Right lobe of liver (tissue), 6 donors: Measurements from ENCODE around the gene HLA-DPA1. TPM values are rescaled to one million over a fixed set of nuclear protein-coding genes. Genes with fewer than 3 reads are reported as not detected.
A peak's percentile ranks its signal among the peaks of the same experiment; 100 is the strongest.

Experiments used
- ATAC-seq, 4 donors: fragments of 200-7000 bp; cut with Tn5 transposase; one replicate each; pipeline ENCODE4 v1.9.1; 2020; ENCODE audit warnings: mild to moderate bottlenecking in 4 of 4, moderate library complexity in 4 of 4
- DNase-seq, 3 donors: peaks; one replicate each; pipeline ENCODE4 v3.0.0-alpha.2; 2020
- H3K27ac ChIP-seq, 3 donors: fragments of 200-600 bp; one replicate each; pipeline ENCODE4 v1.8.0; 2022
- H3K27me3 ChIP-seq, 2 donors: fragments of 200-600 bp; one replicate each; pipeline ENCODE4 v1.8.0; 2022
- H3K36me3 ChIP-seq, 4 donors: fragments of 200-600 bp; sonication (generic) in 1 of 4; one replicate each; pipeline versions ENCODE4 v1.5.1 to v1.8.0; 2017 to 2022; ENCODE audit warnings: control low read depth in 1 of 4
- H3K4me1 ChIP-seq, 4 donors: fragments of 200-600 bp; sonication (generic) in 1 of 4; one replicate each; pipeline versions ENCODE4 v1.5.1 to v1.8.0; 2017 to 2022; ENCODE audit warnings: control low read depth in 1 of 4
- H3K4me3 ChIP-seq, 3 donors: fragments of 200-600 bp; one replicate each; pipeline ENCODE4 v1.8.0; 2022
- H3K9me3 ChIP-seq, 4 donors: fragments of 200-600 bp; sonication (generic) in 1 of 4; one replicate each; pipeline versions ENCODE4 v1.5.1 to v1.8.0; 2017 to 2022; ENCODE audit warnings: control low read depth in 1 of 4
- CTCF ChIP-seq, 4 donors: fragments of 200-600 bp in 3 of 4; fragments of 450-650 bp in 1 of 4; IDR thresholded peaks; one replicate each; pipeline versions ENCODE4 v1.5.1 to v1.8.0; 2016 to 2022; ENCODE audit warnings: antibody characterized with exemption in 4 of 4, mild to moderate bottlenecking in 2 of 4
- POLR2A ChIP-seq: fragments of 450-650 bp; IDR thresholded peaks from one replicate; pipeline ENCODE4 v1.6.1; 2017; ENCODE audit warnings: antibody characterized with exemption, mild to moderate bottlenecking
- WGBS: methylation state at CpG from one replicate; pipeline ENCODE4 v1.1.6; 2018; ENCODE audit warnings: low coverage, low lambda C conversion rate; ENCODE audit not compliant: insufficient coverage; ENCODE audit errors: missing lambda C conversion rate; 5-methylcytosine and 5-hydroxymethylcytosine counted together
- intact Hi-C, 2 donors: fragments of 100-400 bp; cut with DNase I; formaldehyde crosslinking; loops; one replicate each; pipeline versions ENCODE4 v1.11.2 to v1.14.1; 2022
- total RNA-seq, 6 experiments: library from RNA; depleted of rRNA in 2 of 6; stranded (reverse); fragments of >200 nt in 2 of 6; fragmentation: NEBNext Ultra II Directional in 3 of 6; extraction: Animal tissue kit (Norgen Biotek cat#: 25700) in 3 of 6; gene quantifications; one replicate each; pipeline versions ENCODE4 v1.1.0 to v1.2.4, GENCODE V29; 2016 to 2023
- donor health status: DM: no; HTN: yes; CAD: no.
- donor health status: DM: no; HTN: no; CAD: no.
- donor health status: DM: no; HTN: no; CAD: no.
- donor health status: DM: no; HTN: yes; CAD: no.
- donor health status: DM: no; HTN: yes; CAD: no.

The HLA-DPA1 gene
- total RNA-seq, 6 experiments from 2014 or later = 10.0 to 74.8 (median 26.3) TPM

GRCh38 chr6:33088258-33088930 lies 14.9 kb upstream of the HLA-DPA1 start:
- intact Hi-C loops = no loop called here
- TF ChIP-seq POLR2A (no peak), CTCF (IDR thresholded peaks at IDR 0.05) (no peak)

DNA sequence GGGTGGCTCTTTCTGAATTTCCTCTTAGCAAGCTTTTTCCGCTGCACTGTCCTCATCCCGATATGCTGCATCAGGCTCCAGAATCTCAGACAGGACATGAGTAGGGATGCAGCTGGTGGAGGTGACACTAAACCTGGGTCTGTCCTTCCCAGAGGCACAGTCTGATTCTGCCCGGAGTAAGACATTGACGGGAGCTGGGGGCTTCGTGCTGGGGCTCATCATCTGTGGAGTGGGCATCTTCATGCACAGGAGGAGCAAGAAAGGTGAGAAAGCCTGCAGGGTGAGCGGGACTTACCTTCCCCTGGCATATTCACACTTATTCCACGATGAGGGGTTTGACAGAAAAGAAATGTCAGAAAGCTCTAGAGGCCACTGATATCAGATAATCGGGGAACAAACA lies 12.2 kb upstream of the HLA-DPA1 start:
- intact Hi-C loops = no loop called here
- H3K4me3 ChIP-seq = no peak overlapping the region
- no peak for ATAC-seq
- 41% methylated on average over 4 of the region's 8 CpGs for WGBS
- no peak overlapping the region for H3K27ac ChIP-seq
- no peaks in the 10 kb centered on the region for H3K36me3 ChIP-seq
- no peak for DNase-seq
- H3K4me1 ChIP-seq = no peaks in the 10 kb centered on the region
- no peak for TF ChIP-seq CTCF (IDR thresholded peaks at IDR 0.05)
- TF ChIP-seq POLR2A = no peak
- no peaks in the 10 kb centered on the region for H3K27me3 ChIP-seq
- no peaks in the 10 kb centered on the region for H3K9me3 ChIP-seq

More at GRCh38 chr6:33088258-33088930, 14.9 kb upstream of the HLA-DPA1 start:
- whole genome bisulfite sequencing = 56% methylated on average over 3 of the region's 3 CpGs
- Histone ChIP-seq H3K27ac (no peak overlapping the region), H3K4me1 (no peaks in the 10 kb centered on the region), H3K27me3 (no peaks in the 10 kb centered on the region), H3K9me3 (no peaks in the 10 kb centered on the region), H3K4me3 (no peak overlapping the region), H3K36me3 (no peaks in the 10 kb centered on the region)
- ATAC-seq (no peak), DNase-seq (no peak)

DNA sequence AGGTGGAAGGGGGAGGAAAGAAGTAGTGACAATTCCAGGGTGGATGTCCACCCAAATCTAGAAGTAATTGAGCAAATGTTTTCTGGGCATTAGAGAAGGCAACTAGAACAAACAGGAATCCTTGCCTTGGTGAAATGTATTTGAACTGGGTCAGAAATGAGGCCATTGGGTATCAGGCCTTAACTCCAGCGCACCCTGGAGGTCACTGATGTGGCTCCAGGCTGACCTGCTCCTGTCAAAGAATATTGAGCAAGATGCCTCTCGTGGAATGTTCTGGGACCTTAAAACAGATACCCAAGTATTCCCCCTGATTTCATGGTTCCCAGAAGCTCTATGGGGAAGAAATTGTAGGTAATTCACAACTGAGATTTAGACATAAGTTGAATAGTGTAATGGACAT lies 9.3 kb upstream of the HLA-DPA1 start:
- no peaks in the 10 kb centered on the region for H3K27me3 ChIP-seq
- ATAC-seq = peak; percentile 69 to 87 (median 82)
- no peaks in the 10 kb centered on the region for H3K36me3 ChIP-seq
- no peak overlapping the region for H3K4me3 ChIP-seq
- H3K27ac ChIP-seq = no peak overlapping the region
- intact Hi-C loops = loop anchor here (5.0 kb wide), 2 partner anchors 70 to 75 kb away; partner anchors contain the start of gene HLA-DOA (in 1 of the 2)
- peak; percentile 38 to 70 (median 67) for DNase-seq
- TF ChIP-seq CTCF (IDR thresholded peaks at IDR 0.05) (peak; percentile 62 to 79 (median 71)), POLR2A (no peak)
- 15% methylated on average over 2 of the region's 2 CpGs for WGBS
- H3K4me1 ChIP-seq = peaks cover 0 to 7% (median 0%) of the 10 kb centered on the region in 4 donors
- no peaks in the 10 kb centered on the region for H3K9me3 ChIP-seq

GRCh38 chr6:33081098-33081824 lies 7.8 kb upstream of the HLA-DPA1 start:
- TF ChIP-seq POLR2A = no peak
- no peak for TF ChIP-seq CTCF (IDR thresholded peaks at IDR 0.05)
- WGBS = 71% methylated on average over 13 of the region's 16 CpGs

More at GRCh38 chr6:33081098-33081824, 7.8 kb upstream of the HLA-DPA1 start:
- peaks cover 0 to 7% (median 0%) of the 10 kb centered on the region in 4 donors for H3K4me1 ChIP-seq
- ATAC-seq (no peak), DNase-seq (no peak)
- no peaks in the 10 kb centered on the region for H3K36me3 ChIP-seq
- H3K27me3 ChIP-seq = no peaks in the 10 kb centered on the region
- intact Hi-C loops = loop anchor here (5.0 kb wide), 2 partner anchors 69 to 74 kb away; partner anchors contain the start of gene HLA-DOA (in 1 of the 2)
- no peaks in the 10 kb centered on the region for H3K9me3 ChIP-seq
- H3K27ac ChIP-seq = peak overlapping the region; percentile 43 to 79 (median 67)
- peak overlapping the region; percentile 30 to 38 (median 33) for H3K4me3 ChIP-seq
